Measurements from ENCODE around the gene KRT74.

KRT74 gene

GRCh38 chr12:52529846-52530245 lies 43.8 kb downstream of the KRT74 start:
- H3K27ac ChIP-seq (ENCODE audit: low read depth, low read length): no peak overlapping the region
- no peak overlapping the region for H3K4me3 ChIP-seq (ENCODE audit: low read length)
- H3K4me1 ChIP-seq (ENCODE audit: control insufficient read depth, insufficient read depth, low read length): no peaks in the 10 kb centered on the region
- no peaks in the 10 kb centered on the region for H3K36me3 ChIP-seq (ENCODE audit: control insufficient read depth, insufficient read depth, low read length)
- no peaks in the 10 kb centered on the region for H3K27me3 ChIP-seq (ENCODE audit: control insufficient read depth, insufficient read depth, low read length)
- H3K9ac ChIP-seq (ENCODE audit: low read length): no peak overlapping the region

GRCh38 chr12:52529417-52529816 lies 44.2 kb downstream of the KRT74 start:
- Histone ChIP-seq H3K27ac (ENCODE audit: low read depth, low read length) (no peak overlapping the region), H3K27me3 (ENCODE audit: control insufficient read depth, insufficient read depth, low read length) (no peaks in the 10 kb centered on the region), H3K36me3 (ENCODE audit: control insufficient read depth, insufficient read depth, low read length) (no peaks in the 10 kb centered on the region), H3K4me3 (ENCODE audit: low read length) (no peak overlapping the region), H3K4me1 (ENCODE audit: control insufficient read depth, insufficient read depth, low read length) (no peaks in the 10 kb centered on the region), H3K9ac (ENCODE audit: low read length) (no peak overlapping the region)

GRCh38 chr12:52528641-52529143 lies 45.0 kb downstream of the KRT74 start:
- Histone ChIP-seq H3K4me1 (ENCODE audit: control insufficient read depth, insufficient read depth, low read length) (no peaks in the 10 kb centered on the region), H3K27ac (ENCODE audit: low read depth, low read length) (no peak overlapping the region), H3K27me3 (ENCODE audit: control insufficient read depth, insufficient read depth, low read length) (peaks cover 3% of the 10 kb centered on the region), H3K4me3 (ENCODE audit: low read length) (no peak overlapping the region), H3K9ac (ENCODE audit: low read length) (no peak overlapping the region), H3K36me3 (ENCODE audit: control insufficient read depth, insufficient read depth, low read length) (no peaks in the 10 kb centered on the region)

GRCh38 chr12:52527121-52527800 lies 46.4 kb downstream of the KRT74 start:
- peaks cover 3% of the 10 kb centered on the region for H3K27me3 ChIP-seq (ENCODE audit: control insufficient read depth, insufficient read depth, low read length)
- H3K9ac ChIP-seq (ENCODE audit: low read length): no peak overlapping the region

GRCh38 chr12:52526511-52526951 lies 47.1 kb downstream of the KRT74 start:
- Histone ChIP-seq H3K4me1 (ENCODE audit: control insufficient read depth, insufficient read depth, low read length) (peaks cover 4% of the 10 kb centered on the region), H3K36me3 (ENCODE audit: control insufficient read depth, insufficient read depth, low read length) (no peaks in the 10 kb centered on the region), H3K9ac (ENCODE audit: low read length) (no peak overlapping the region), H3K27ac (ENCODE audit: low read depth, low read length) (no peak overlapping the region), H3K4me3 (ENCODE audit: low read length) (no peak overlapping the region), H3K27me3 (ENCODE audit: control insufficient read depth, insufficient read depth, low read length) (peaks cover 3% of the 10 kb centered on the region)

More at GRCh38 chr12:52527121-52527800, 46.4 kb downstream of the KRT74 start:
- H3K36me3 ChIP-seq (ENCODE audit: control insufficient read depth, insufficient read depth, low read length): no peaks in the 10 kb centered on the region
- no peaks in the 10 kb centered on the region for H3K4me1 ChIP-seq (ENCODE audit: control insufficient read depth, insufficient read depth, low read length)
- H3K4me3 ChIP-seq (ENCODE audit: low read length): no peak overlapping the region
- no peak overlapping the region for H3K27ac ChIP-seq (ENCODE audit: low read depth, low read length)

GRCh38 chr12:52525661-52526499 lies 47.8 kb downstream of the KRT74 start:
- no peak overlapping the region for H3K4me3 ChIP-seq (ENCODE audit: low read length)
- peaks cover 3% of the 10 kb centered on the region for H3K27me3 ChIP-seq (ENCODE audit: control insufficient read depth, insufficient read depth, low read length)
- no peak overlapping the region for H3K9ac ChIP-seq (ENCODE audit: low read length)
- peaks cover 4% of the 10 kb centered on the region for H3K4me1 ChIP-seq (ENCODE audit: control insufficient read depth, insufficient read depth, low read length)
- H3K36me3 ChIP-seq (ENCODE audit: control insufficient read depth, insufficient read depth, low read length): no peaks in the 10 kb centered on the region
- no peak overlapping the region for H3K27ac ChIP-seq (ENCODE audit: low read depth, low read length)

- Histone ChIP-seq H3K9ac (ENCODE audit: low read length) (no peak overlapping the region), H3K4me3 (ENCODE audit: low read length) (no peak overlapping the region), H3K27ac (ENCODE audit: low read depth, low read length) (no peak overlapping the region), H3K4me1 (ENCODE audit: control insufficient read depth, insufficient read depth, low read length) (peaks cover 4% of the 10 kb centered on the region), H3K36me3 (ENCODE audit: control insufficient read depth, insufficient read depth, low read length) (no peaks in the 10 kb centered on the region), H3K27me3 (ENCODE audit: control insufficient read depth, insufficient read depth, low read length) (peaks cover 3% of the 10 kb centered on the region)
Observed at GRCh38 chr12:52524898-52525591, 48.6 kb downstream of the KRT74 start.

GRCh38 chr12:52524241-52524897 lies 49.3 kb downstream of the KRT74 start:
- Histone ChIP-seq H3K36me3 (ENCODE audit: control insufficient read depth, insufficient read depth, low read length) (no peaks in the 10 kb centered on the region), H3K4me3 (ENCODE audit: low read length) (no peak overlapping the region), H3K9ac (ENCODE audit: low read length) (no peak overlapping the region), H3K4me1 (ENCODE audit: control insufficient read depth, insufficient read depth, low read length) (peaks cover 4% of the 10 kb centered on the region), H3K27me3 (ENCODE audit: control insufficient read depth, insufficient read depth, low read length) (peaks cover 3% of the 10 kb centered on the region), H3K27ac (ENCODE audit: low read depth, low read length) (no peak overlapping the region)

- H3K36me3 ChIP-seq (ENCODE audit: control insufficient read depth, insufficient read depth, low read length): no peaks in the 10 kb centered on the region
- H3K27me3 ChIP-seq (ENCODE audit: control insufficient read depth, insufficient read depth, low read length): peaks cover 3% of the 10 kb centered on the region
- no peak overlapping the region for H3K4me3 ChIP-seq (ENCODE audit: low read length)
- H3K27ac ChIP-seq (ENCODE audit: low read depth, low read length): no peak overlapping the region
- H3K9ac ChIP-seq (ENCODE audit: low read length): no peak overlapping the region
- H3K4me1 ChIP-seq (ENCODE audit: control insufficient read depth, insufficient read depth, low read length): peaks cover 4% of the 10 kb centered on the region
Observed at GRCh38 chr12:52523824-52524223, 49.8 kb downstream of the KRT74 start.

- H3K36me3 ChIP-seq (ENCODE audit: control insufficient read depth, insufficient read depth, low read length): no peaks in the 10 kb centered on the region
- H3K27me3 ChIP-seq (ENCODE audit: control insufficient read depth, insufficient read depth, low read length): peaks cover 3% of the 10 kb centered on the region
- no peak overlapping the region for H3K27ac ChIP-seq (ENCODE audit: low read depth, low read length)
- no peak overlapping the region for H3K9ac ChIP-seq (ENCODE audit: low read length)
- H3K4me1 ChIP-seq (ENCODE audit: control insufficient read depth, insufficient read depth, low read length): peaks cover 4% of the 10 kb centered on the region
- H3K4me3 ChIP-seq (ENCODE audit: low read length): no peak overlapping the region
Observed at GRCh38 chr12:52522346-52523011, 51.2 kb downstream of the KRT74 start.

GRCh38 chr12:52521568-52522266 lies 51.9 kb downstream of the KRT74 start:
- no peak overlapping the region for H3K9ac ChIP-seq (ENCODE audit: low read length)
- no peak overlapping the region for H3K4me3 ChIP-seq (ENCODE audit: low read length)
- H3K27ac ChIP-seq (ENCODE audit: low read depth, low read length): no peak overlapping the region
- H3K36me3 ChIP-seq (ENCODE audit: control insufficient read depth, insufficient read depth, low read length): no peaks in the 10 kb centered on the region
- H3K4me1 ChIP-seq (ENCODE audit: control insufficient read depth, insufficient read depth, low read length): peaks cover 4% of the 10 kb centered on the region
- peaks cover 3% of the 10 kb centered on the region for H3K27me3 ChIP-seq (ENCODE audit: control insufficient read depth, insufficient read depth, low read length)

Measured in rectal smooth muscle tissue (tissue), 1 donor.